GM12874 (cell line): ENCODE results near the gene OLFML2B.

ENCODE experiments used
- CTCF ChIP-seq: IDR thresholded peaks from 2 replicates; pipeline ENCODE4 v1.5.1; 2011; ENCODE audit warnings: low read depth, mild to moderate bottlenecking, control low read depth, low read length, moderate library complexity; ENCODE audit not compliant: insufficient read depth

OLFML2B gene

GRCh38 chr1:161985301-161985822, 38.3 kb downstream of the OLFML2B start:
- no peak for TF ChIP-seq CTCF

GRCh38 chr1:161983725-161984124, 39.9 kb downstream of the OLFML2B start:
- TF ChIP-seq CTCF: no peak

GRCh38 chr1:161982917-161983316, 40.8 kb downstream of the OLFML2B start:
- no peak for TF ChIP-seq CTCF

- no peak for TF ChIP-seq CTCF
These were observed 41.2 kb downstream of the OLFML2B start for GRCh38 chr1:161982507-161982895.

GRCh38 chr1:161981735-161982506, 41.7 kb downstream of the OLFML2B start:
- TF ChIP-seq CTCF: no peak

GRCh38 chr1:161981126-161981525, 42.5 kb downstream of the OLFML2B start:
- TF ChIP-seq CTCF: no peak

- TF ChIP-seq CTCF: no peak
These were observed 45.5 kb downstream of the OLFML2B start for GRCh38 chr1:161978011-161978790.
